Keratinocyte (primary cell): ENCODE measurements around the gene IQCK. TPM values are rescaled to one million over a fixed set of nuclear protein-coding genes. Genes with fewer than 3 reads are reported as not detected.

Source experiments
- DNase-seq: peaks from one replicate; pipeline ENCODE4 v3.0.0-alpha.2; 2011; ENCODE audit warnings: low read depth, missing footprints, low spot score
- FAIRE-seq: peaks from 2 replicates; lab custom pipeline; 2011; peaks lifted over from hg19 to GRCh38; lab: Jason Lieb, UNC
- H2AFZ ChIP-seq: 2 replicates; pipeline ENCODE4 v1.6.0; 2012; ENCODE audit warnings: low read length, control low read depth, inconsistent platforms; ENCODE audit not compliant: control insufficient read depth
- H3K27ac ChIP-seq: 2 replicates; pipeline ENCODE4 v1.5.1; 2011; ENCODE audit warnings: low read length; ENCODE audit not compliant: control insufficient read depth, insufficient read depth
- H3K27me3 ChIP-seq: 3 replicates; pipeline ENCODE4 v1.6.0; 2011; ENCODE audit warnings: low read length; ENCODE audit not compliant: control insufficient read depth, insufficient read depth; ENCODE audit errors: extremely low read depth
- H3K36me3 ChIP-seq, 2 experiments: 2 replicates in 1 of 2; 3 replicates in 1 of 2; pipeline ENCODE4 v1.5.1; 2011; ENCODE audit warnings: low read length in 2 of 2, mild to moderate bottlenecking in 1 of 2; ENCODE audit not compliant: control insufficient read depth in 2 of 2, insufficient read depth in 2 of 2; ENCODE audit errors: extremely low read depth in 1 of 2
- H3K4me1 ChIP-seq: 3 replicates; pipeline ENCODE4 v1.5.1; 2011; ENCODE audit warnings: low read length; ENCODE audit not compliant: control insufficient read depth, insufficient read depth; ENCODE audit errors: extremely low read depth
- H3K4me2 ChIP-seq: 3 replicates; pipeline ENCODE4 v1.6.0; 2011; ENCODE audit warnings: low read depth, low read length; ENCODE audit not compliant: control insufficient read depth, insufficient read depth; ENCODE audit errors: extremely low read depth
- H3K4me3 ChIP-seq, 3 experiments: fragments of 200-600 bp in 1 of 3; sonication (generic) in 1 of 3; 2 replicates in 2 of 3; 3 replicates in 1 of 3; pipeline ENCODE4 v1.5.1; 2011 to 2016; ENCODE audit warnings: low read length in 3 of 3, mild to moderate bottlenecking in 3 of 3, control low read depth in 2 of 3, inconsistent platforms in 1 of 3, low read depth in 1 of 3, mixed read lengths in 1 of 3, mixed run types in 1 of 3, moderate library complexity in 1 of 3; ENCODE audit not compliant: control insufficient read depth in 2 of 3, insufficient read depth in 2 of 3; ENCODE audit errors: extremely low read depth in 1 of 3
- H3K79me2 ChIP-seq: 2 replicates; pipeline ENCODE4 v1.6.0; 2012; ENCODE audit warnings: low read length; ENCODE audit not compliant: control insufficient read depth, insufficient read depth
- H3K9ac ChIP-seq: 3 replicates; pipeline ENCODE4 v1.6.0; 2011; ENCODE audit warnings: low read length; ENCODE audit not compliant: control insufficient read depth, insufficient read depth; ENCODE audit errors: extremely low read depth
- H3K9me1 ChIP-seq: 3 replicates; pipeline ENCODE4 v1.6.0; 2011; ENCODE audit warnings: low read length; ENCODE audit not compliant: control insufficient read depth, insufficient read depth; ENCODE audit errors: extremely low read depth
- H3K9me3 ChIP-seq: 2 replicates; pipeline ENCODE4 v1.5.1; 2012; ENCODE audit warnings: low read depth, low read length; ENCODE audit not compliant: control insufficient read depth
- H4K20me1 ChIP-seq: 3 replicates; pipeline ENCODE4 v1.6.0; 2011; ENCODE audit warnings: low read length; ENCODE audit not compliant: control insufficient read depth, insufficient read depth; ENCODE audit errors: extremely low read depth
- EZH2 ChIP-seq: IDR thresholded peaks from one replicate; pipeline ENCODE4 v1.6.1; 2012; ENCODE audit warnings: inconsistent platforms, mild to moderate bottlenecking, low read length, moderate library complexity
- dilution Hi-C: fragments of 300-500 bp; cut with MboI; formaldehyde crosslinking; loops from one replicate; pipeline ENCODE4 v1.7.0; 2020; ENCODE audit warnings: low sequenced_read_pairs; ENCODE audit not compliant: extremely low pct_ligation_motif_present
- polyA plus RNA-seq, 5 experiments: library from polyadenylated mRNA; depleted of rRNA in 3 of 5; stranded (reverse) in 3 of 5; stranded (forward) in 1 of 5; unstranded in 1 of 5; fragments of >200 nt; gene quantifications; 1 replicate in 1 of 5; 2 replicates in 3 of 5; 3 replicates in 1 of 5; pipeline versions ENCODE4 v1.2.1 to v1.2.3, GENCODE V29; 2011 to 2012; ENCODE audit warnings: missing spikeins in 2 of 5, low read depth in 1 of 5, low replicate concordance in 1 of 5
- TF ChIP-seq, protein P1 (sequence below), 3 experiments: IDR thresholded peaks in 1 of 3; conservative IDR thresholded peaks in 1 of 3; optimal IDR thresholded peaks in 1 of 3; 2 replicates in 2 of 3; 3 replicates in 1 of 3; pipeline versions ENCODE3 to v1.5.1; 2011; ENCODE audit warnings: low read length in 3 of 3, mild to moderate bottlenecking in 3 of 3, moderate library complexity in 2 of 3, control low read depth in 1 of 3, inconsistent platforms in 1 of 3; ENCODE audit not compliant: insufficient read depth in 2 of 3; ENCODE audit errors: extremely low read depth in 1 of 3

The IQCK gene
- polyA plus RNA-seq, 1 donor (not counting 4 experiments of a cell fraction or from before 2014, with no cell fraction given) = 9.7 TPM

DNA sequence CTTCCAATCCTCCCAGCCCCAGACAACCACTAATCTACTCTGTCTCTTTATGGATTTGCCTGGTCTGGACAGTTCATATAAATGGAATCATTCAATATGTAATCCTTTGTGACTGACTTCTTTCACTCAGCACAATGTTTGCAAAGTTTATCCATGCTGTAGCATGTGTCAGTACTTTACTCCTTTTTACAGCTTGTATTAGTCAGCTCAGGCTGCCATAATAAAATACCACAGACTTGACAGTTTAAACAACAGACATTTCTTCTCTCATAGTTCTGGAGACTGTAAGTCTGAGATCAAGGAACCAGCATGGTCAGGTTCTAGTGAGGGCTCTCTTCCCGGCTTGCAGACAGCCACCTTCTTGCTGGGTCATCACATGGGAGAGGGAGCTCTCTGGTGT is 125.3 kb downstream of the IQCK start:
- Histone ChIP-seq H3K9ac (no peak overlapping the region), H3K4me1 (no peaks in the 10 kb centered on the region), H2AFZ (no peak overlapping the region), H3K4me2 (no peak overlapping the region), H3K9me1 (no peaks in the 10 kb centered on the region), H3K27ac (no peak overlapping the region), H3K4me3 (no peak overlapping the region), H3K27me3 (no peaks in the 10 kb centered on the region), H4K20me1 (no peaks in the 10 kb centered on the region), H3K9me3 (no peaks in the 10 kb centered on the region), H3K79me2 (no peaks in the 10 kb centered on the region), H3K36me3 (no peaks in the 10 kb centered on the region)
- DNase-seq = no peak
- no peak for FAIRE-seq
- dilution Hi-C loops = no loop called here
- TF ChIP-seq, protein P1, sequence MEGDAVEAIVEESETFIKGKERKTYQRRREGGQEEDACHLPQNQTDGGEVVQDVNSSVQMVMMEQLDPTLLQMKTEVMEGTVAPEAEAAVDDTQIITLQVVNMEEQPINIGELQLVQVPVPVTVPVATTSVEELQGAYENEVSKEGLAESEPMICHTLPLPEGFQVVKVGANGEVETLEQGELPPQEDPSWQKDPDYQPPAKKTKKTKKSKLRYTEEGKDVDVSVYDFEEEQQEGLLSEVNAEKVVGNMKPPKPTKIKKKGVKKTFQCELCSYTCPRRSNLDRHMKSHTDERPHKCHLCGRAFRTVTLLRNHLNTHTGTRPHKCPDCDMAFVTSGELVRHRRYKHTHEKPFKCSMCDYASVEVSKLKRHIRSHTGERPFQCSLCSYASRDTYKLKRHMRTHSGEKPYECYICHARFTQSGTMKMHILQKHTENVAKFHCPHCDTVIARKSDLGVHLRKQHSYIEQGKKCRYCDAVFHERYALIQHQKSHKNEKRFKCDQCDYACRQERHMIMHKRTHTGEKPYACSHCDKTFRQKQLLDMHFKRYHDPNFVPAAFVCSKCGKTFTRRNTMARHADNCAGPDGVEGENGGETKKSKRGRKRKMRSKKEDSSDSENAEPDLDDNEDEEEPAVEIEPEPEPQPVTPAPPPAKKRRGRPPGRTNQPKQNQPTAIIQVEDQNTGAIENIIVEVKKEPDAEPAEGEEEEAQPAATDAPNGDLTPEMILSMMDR (optimal IDR thresholded peaks at IDR 0.05 in 1 of 3, IDR thresholded peaks at IDR 0.05 in 1 of 3, conservative IDR thresholded peaks at IDR 0.05 in 1 of 3; ENCODE audit: extremely low read depth in 1 of 3, insufficient read depth in 2 of 3, low read length in 3 of 3) = no peak
- TF ChIP-seq EZH2 = no peak

DNA sequence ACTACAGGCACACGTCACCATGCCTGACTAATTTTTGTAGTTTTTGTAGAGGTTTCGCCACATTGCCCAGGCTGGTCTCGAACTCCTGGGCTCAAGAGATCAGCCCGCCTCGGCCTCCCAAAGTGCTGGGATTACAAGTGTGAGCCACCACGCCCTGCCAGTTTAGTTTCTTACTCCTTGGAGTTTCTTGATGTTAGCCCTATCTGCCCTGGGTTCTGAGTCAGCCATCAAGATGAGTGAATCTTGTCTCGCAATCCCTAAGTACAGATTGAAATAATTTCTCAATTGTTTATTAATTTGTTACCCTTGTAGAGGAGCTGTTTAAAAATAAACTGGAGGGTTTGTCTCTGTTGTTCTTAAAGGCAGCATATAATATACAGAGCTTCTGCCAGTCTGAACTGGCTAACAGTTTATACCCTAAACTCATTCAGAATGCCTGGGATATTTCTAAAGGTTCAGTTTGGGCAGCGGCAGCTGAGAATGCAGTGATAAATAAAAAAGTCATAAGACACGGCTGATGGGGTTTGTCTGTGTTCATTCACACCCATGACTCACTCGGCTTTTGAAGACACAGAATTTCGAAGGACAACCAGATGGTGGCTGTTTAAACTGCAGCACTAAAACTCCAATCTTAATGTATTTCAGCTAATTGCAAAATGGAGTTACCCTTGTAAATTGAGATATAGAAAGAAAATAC is 127.0 kb downstream of the IQCK start:
- no peak overlapping the region for H3K4me3 ChIP-seq
- no peak overlapping the region for H3K27ac ChIP-seq
- no peak overlapping the region for H2AFZ ChIP-seq
- H3K4me2 ChIP-seq = no peak overlapping the region
- DNase-seq (no peak), FAIRE-seq (no peak)
- dilution Hi-C loops = no loop called here
- H3K9me3 ChIP-seq = no peaks in the 10 kb centered on the region
- no peaks in the 10 kb centered on the region for H3K27me3 ChIP-seq
- TF ChIP-seq, protein P1 (optimal IDR thresholded peaks at IDR 0.05 in 1 of 3, IDR thresholded peaks at IDR 0.05 in 1 of 3, conservative IDR thresholded peaks at IDR 0.05 in 1 of 3; ENCODE audit: extremely low read depth in 1 of 3, insufficient read depth in 2 of 3, low read length in 3 of 3) = no peak
- no peak for TF ChIP-seq EZH2
- H3K9me1 ChIP-seq = no peaks in the 10 kb centered on the region
- H4K20me1 ChIP-seq = no peaks in the 10 kb centered on the region
- H3K79me2 ChIP-seq = no peaks in the 10 kb centered on the region
- H3K4me1 ChIP-seq = no peaks in the 10 kb centered on the region
- H3K9ac ChIP-seq = no peak overlapping the region
- no peaks in the 10 kb centered on the region for H3K36me3 ChIP-seq
